ENCODE data around the gene CLN3.
A peak's percentile ranks its signal among the peaks of the same experiment; 100 is the strongest.
"Not testable (repeated sequence)": the region's sequence is repeated elsewhere in the genome, so short reads cannot be mapped to it uniquely, and the experiment has no call there.

Gene CLN3

DNA sequence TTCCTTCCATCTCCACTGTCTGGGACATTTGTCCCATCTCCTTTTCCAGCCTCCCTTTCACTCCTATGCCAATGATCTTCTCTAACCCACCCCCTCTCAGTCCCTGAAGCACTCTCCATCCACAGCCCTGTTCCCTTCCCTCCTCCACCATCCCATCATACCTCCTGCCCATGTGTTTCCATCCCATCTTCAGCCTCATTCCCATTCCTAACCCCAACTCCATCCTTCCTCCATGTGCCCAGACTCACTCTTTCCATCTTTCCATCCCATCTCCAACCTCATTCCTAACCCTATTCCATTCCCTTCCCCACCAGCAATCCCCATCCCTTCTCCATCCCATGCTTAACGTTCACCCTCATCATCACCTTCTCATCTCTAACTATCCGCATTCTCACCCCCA lies 10.4 kb upstream of the CLN3 start:
- no peak overlapping the region for H3K14ac ChIP-seq (ENCODE audit: low read length)
- no peak overlapping the region for H4K8ac ChIP-seq (ENCODE audit: low read depth, low read length)
- no peak overlapping the region for H2BK120ac ChIP-seq (ENCODE audit: insufficient read depth, low read length, poor library complexity)
- no peak overlapping the region for H3K23ac ChIP-seq (ENCODE audit: low read length)
- H3K4me3 ChIP-seq (ENCODE audit: low read depth, low read length), result no peak overlapping the region
- H4K12ac ChIP-seq (ENCODE audit: low read depth, low read length), result no peak overlapping the region
- peaks cover 3% of the 10 kb centered on the region for H3K9me3 ChIP-seq (ENCODE audit: insufficient read depth, low read depth, low read length)
- H2BK5ac ChIP-seq (ENCODE audit: low read depth, low read length, poor library complexity), result no peak overlapping the region
- no peak overlapping the region for H2AFZ ChIP-seq (ENCODE audit: insufficient read depth, low read length, poor library complexity)
- no peak overlapping the region for H3K27ac ChIP-seq (ENCODE audit: low read depth, low read length)
- H3K4me1 ChIP-seq (ENCODE audit: control insufficient read depth in 1 of 2, insufficient read depth in 2 of 2, low read length in 2 of 2), result peaks cover 4 to 16% of the 10 kb centered on the region in 2 experiments
- H3K18ac ChIP-seq (ENCODE audit: low read length), result no peak overlapping the region
- H2BK12ac ChIP-seq (ENCODE audit: low read length), result no peak overlapping the region
- no peak overlapping the region for H3K4me2 ChIP-seq (ENCODE audit: low read length)
- H3K36me3 ChIP-seq (ENCODE audit: control insufficient read depth in 1 of 2, insufficient read depth in 2 of 2, low read length in 2 of 2), result no peaks in the 10 kb centered on the region
- no peak overlapping the region for H3K9ac ChIP-seq (ENCODE audit: low read length)
- WGBS (ENCODE audit: extremely low coverage, insufficient coverage, insufficient read length), result 100% methylated on average over 2 of the region's 2 CpGs
- H3K27me3 ChIP-seq (ENCODE audit: insufficient read depth, low read length), result no peaks in the 10 kb centered on the region
- peak overlapping the region; percentile 3 for H4K91ac ChIP-seq (ENCODE audit: low read depth, low read length)
- no peaks in the 10 kb centered on the region for H3K79me2 ChIP-seq (ENCODE audit: control insufficient read depth, insufficient read depth, low read length, poor library complexity)
- no peak overlapping the region for H3K4ac ChIP-seq (ENCODE audit: low read depth, low read length)
- DNase-seq, result no peak
- H3K79me1 ChIP-seq (ENCODE audit: low read length), result peaks cover 4% of the 10 kb centered on the region
- H2AK5ac ChIP-seq (ENCODE audit: low read length), result no peak overlapping the region

- peaks cover 4% of the 10 kb centered on the region for H3K79me1 ChIP-seq (ENCODE audit: low read length)
- no peaks in the 10 kb centered on the region for H3K27me3 ChIP-seq (ENCODE audit: insufficient read depth, low read length)
- H3K23ac ChIP-seq (ENCODE audit: low read length), result peak overlapping the region; percentile 27
- no peaks in the 10 kb centered on the region for H3K36me3 ChIP-seq (ENCODE audit: control insufficient read depth in 1 of 2, insufficient read depth in 2 of 2, low read length in 2 of 2)
- no peak overlapping the region for H3K18ac ChIP-seq (ENCODE audit: low read length)
- H2BK120ac ChIP-seq (ENCODE audit: insufficient read depth, low read length, poor library complexity), result no peak overlapping the region
- peaks cover 3% of the 10 kb centered on the region for H3K9me3 ChIP-seq (ENCODE audit: insufficient read depth, low read depth, low read length)
- no peak overlapping the region for H2BK5ac ChIP-seq (ENCODE audit: low read depth, low read length, poor library complexity)
- H4K8ac ChIP-seq (ENCODE audit: low read depth, low read length), result no peak overlapping the region
- no peak for DNase-seq
- no peak overlapping the region for H4K91ac ChIP-seq (ENCODE audit: low read depth, low read length)
- H3K4me2 ChIP-seq (ENCODE audit: low read length), result no peak overlapping the region
- no peaks in the 10 kb centered on the region for H3K79me2 ChIP-seq (ENCODE audit: control insufficient read depth, insufficient read depth, low read length, poor library complexity)
- no CpG with 5 or more reads among the region's 19 CpGs for WGBS (ENCODE audit: extremely low coverage, insufficient coverage, insufficient read length)
- H4K12ac ChIP-seq (ENCODE audit: low read depth, low read length), result no peak overlapping the region
- no peak overlapping the region for H2BK12ac ChIP-seq (ENCODE audit: low read length)
- H3K4ac ChIP-seq (ENCODE audit: low read depth, low read length), result no peak overlapping the region
- H2AK5ac ChIP-seq (ENCODE audit: low read length), result peak overlapping the region; percentile 1
- peaks cover 4 to 16% of the 10 kb centered on the region in 2 experiments for H3K4me1 ChIP-seq (ENCODE audit: control insufficient read depth in 1 of 2, insufficient read depth in 2 of 2, low read length in 2 of 2)
- H3K27ac ChIP-seq (ENCODE audit: low read depth, low read length), result no peak overlapping the region
- no peak overlapping the region for H3K9ac ChIP-seq (ENCODE audit: low read length)
- no peak overlapping the region for H3K14ac ChIP-seq (ENCODE audit: low read length)
- H2AFZ ChIP-seq (ENCODE audit: insufficient read depth, low read length, poor library complexity), result no peak overlapping the region
- peak overlapping the region; percentile 25 for H3K4me3 ChIP-seq (ENCODE audit: low read depth, low read length)
Measured at GRCh38 chr16:28501258-28502232, 9.7 kb upstream of the CLN3 start.

- not testable (repeated sequence) for H3K18ac ChIP-seq (ENCODE audit: low read length); H3K4ac ChIP-seq (ENCODE audit: low read depth, low read length); H2AFZ ChIP-seq (ENCODE audit: insufficient read depth, low read length, poor library complexity); H2BK5ac ChIP-seq (ENCODE audit: low read depth, low read length, poor library complexity); H3K27ac ChIP-seq (ENCODE audit: low read depth, low read length); H4K12ac ChIP-seq (ENCODE audit: low read depth, low read length); H4K91ac ChIP-seq (ENCODE audit: low read depth, low read length); H3K36me3 ChIP-seq (ENCODE audit: control insufficient read depth in 1 of 2, insufficient read depth in 2 of 2, low read length in 2 of 2); H3K14ac ChIP-seq (ENCODE audit: low read length); H3K23ac ChIP-seq (ENCODE audit: low read length); H3K79me2 ChIP-seq (ENCODE audit: control insufficient read depth, insufficient read depth, low read length, poor library complexity); H2BK12ac ChIP-seq (ENCODE audit: low read length); H3K27me3 ChIP-seq (ENCODE audit: insufficient read depth, low read length); H2AK5ac ChIP-seq (ENCODE audit: low read length); H3K9ac ChIP-seq (ENCODE audit: low read length); H3K4me3 ChIP-seq (ENCODE audit: low read depth, low read length); H2BK120ac ChIP-seq (ENCODE audit: insufficient read depth, low read length, poor library complexity); H3K9me3 ChIP-seq (ENCODE audit: insufficient read depth, low read depth, low read length); H3K79me1 ChIP-seq (ENCODE audit: low read length); DNase-seq; H3K4me2 ChIP-seq (ENCODE audit: low read length); H4K8ac ChIP-seq (ENCODE audit: low read depth, low read length)
- WGBS (ENCODE audit: extremely low coverage, insufficient coverage, insufficient read length), result 100% methylated on average over 1 of the region's 18 CpGs
- peaks cover 6 to 12% of the 10 kb centered on the region in 2 experiments for H3K4me1 ChIP-seq (ENCODE audit: control insufficient read depth in 1 of 2, insufficient read depth in 2 of 2, low read length in 2 of 2)
Measured at GRCh38 chr16:28500476-28501180, 8.8 kb upstream of the CLN3 start.

GRCh38 chr16:28499854-28500253 lies 8.0 kb upstream of the CLN3 start:
- Histone ChIP-seq H3K27me3 (ENCODE audit: insufficient read depth, low read length) (no peaks in the 10 kb centered on the region), H4K8ac (ENCODE audit: low read depth, low read length) (no peak overlapping the region), H4K12ac (ENCODE audit: low read depth, low read length) (no peak overlapping the region), H3K4me3 (ENCODE audit: low read depth, low read length) (no peak overlapping the region), H3K14ac (ENCODE audit: low read length) (no peak overlapping the region), H3K9ac (ENCODE audit: low read length) (no peak overlapping the region), H3K18ac (ENCODE audit: low read length) (no peak overlapping the region), H2BK5ac (ENCODE audit: low read depth, low read length, poor library complexity) (no peak overlapping the region), H3K36me3 (ENCODE audit: control insufficient read depth in 1 of 2, insufficient read depth in 2 of 2, low read length in 2 of 2) (no peaks in the 10 kb centered on the region), H3K4ac (ENCODE audit: low read depth, low read length) (no peak overlapping the region), H3K79me1 (ENCODE audit: low read length) (peaks cover 16% of the 10 kb centered on the region), H3K27ac (ENCODE audit: low read depth, low read length) (no peak overlapping the region), H3K9me3 (ENCODE audit: insufficient read depth, low read depth, low read length) (peaks cover 3% of the 10 kb centered on the region), H2AFZ (ENCODE audit: insufficient read depth, low read length, poor library complexity) (no peak overlapping the region), H3K79me2 (ENCODE audit: control insufficient read depth, insufficient read depth, low read length, poor library complexity) (no peaks in the 10 kb centered on the region), H3K4me2 (ENCODE audit: low read length) (no peak overlapping the region), H3K23ac (ENCODE audit: low read length) (no peak overlapping the region), H2BK120ac (ENCODE audit: insufficient read depth, low read length, poor library complexity) (no peak overlapping the region), H2AK5ac (ENCODE audit: low read length) (no peak overlapping the region), H3K4me1 (ENCODE audit: control insufficient read depth in 1 of 2, insufficient read depth in 2 of 2, low read length in 2 of 2) (peaks cover 3 to 9% of the 10 kb centered on the region in 2 experiments), H2BK12ac (ENCODE audit: low read length) (no peak overlapping the region), H4K91ac (ENCODE audit: low read depth, low read length) (peak overlapping the region; percentile 21)
- WGBS (ENCODE audit: extremely low coverage, insufficient coverage, insufficient read length), result no CpG with 5 or more reads among the region's 10 CpGs
- peak in 1 of 2 donors; percentile 59 for DNase-seq
